Measurements from ENCODE around the gene NCAM2. TPM values are rescaled to one million over a fixed set of nuclear protein-coding genes. Genes with fewer than 3 reads are reported as not detected.

The NCAM2 gene
- total and polyA plus RNA-seq, 2 of the 4 experiments (the other 2 are of a cell fraction): 2.7 to 5.0 TPM

- H3K18ac ChIP-seq (ENCODE audit: low read depth, low read length): no peak overlapping the region
- no peak overlapping the region for H3K9ac ChIP-seq (ENCODE audit: low read depth, low read length)
- H4K5ac ChIP-seq (ENCODE audit: low read depth, low read length): no peak overlapping the region
- no peak overlapping the region for H3K27ac ChIP-seq (ENCODE audit: insufficient read depth, low read length)
- WGBS, 2 experiments (ENCODE audit: extremely low coverage in 2 of 2, insufficient read length in 1 of 2): no CpG with 5 or more reads among the region's 4 CpGs
- no peak overlapping the region for H3K4ac ChIP-seq (ENCODE audit: low read depth, low read length)
- no peak overlapping the region for H2AK5ac ChIP-seq (ENCODE audit: low read depth, low read length)
- POLR2A ChIA-PET (ENCODE audit: unreplicated experiment): interaction anchor here (0.6 kb wide), 1 partner anchor 32 kb away, joined by 3 read pairs; no protein-coding TSS in a partner anchor
- H4K8ac ChIP-seq (ENCODE audit: low read depth in 2 of 2, low read length in 2 of 2): no peak overlapping the region
- dilution Hi-C loops (cut with HindIII; ENCODE audit: low sequenced_read_pairs, unreplicated experiment) (no loop called here), intact Hi-C loops (cut with micrococcal nuclease) (no loop called here), in situ Hi-C loops (cut with MboI; ENCODE audit: low sequenced_read_pairs) (loop anchor here (25.0 kb wide), 2 partner anchors 893 to 1768 kb away; no protein-coding TSS in a partner anchor)
- H2BK5ac ChIP-seq (ENCODE audit: low read depth, low read length, poor library complexity, severe bottlenecking): no peak overlapping the region
- no peak overlapping the region for H3K23ac ChIP-seq (ENCODE audit: low read depth, low read length)
- H2BK20ac ChIP-seq (ENCODE audit: low read depth, low read length): no peak overlapping the region
- H3K27me3 ChIP-seq (ENCODE audit: control insufficient read depth, insufficient read depth, low read length): no peaks in the 10 kb centered on the region
- ATAC-seq (ENCODE audit: low read depth): peak; percentile 53
- H2BK15ac ChIP-seq (ENCODE audit: low read depth, low read length): no peak overlapping the region
- TF ChIP-seq CHD1 (IDR thresholded peaks at IDR 0.05; ENCODE audit: low read depth, low read length): no peak
- TF ChIP-seq NFE2L2 (IDR thresholded peaks at IDR 0.05; ENCODE audit: low read depth, low read length): no peak
- no peak for TF ChIP-seq MXI1 (IDR thresholded peaks at IDR 0.05; ENCODE audit: borderline replicate concordance, low read depth, low read length)
- no peak for TF ChIP-seq CTCF (conservative IDR thresholded peaks at IDR 0.05; ENCODE audit: low read depth, low read length)
- no peak for TF ChIP-seq CEBPB (IDR thresholded peaks at IDR 0.05; ENCODE audit: low read depth, low read length)
- TF ChIP-seq BHLHE40 (IDR thresholded peaks at IDR 0.05; ENCODE audit: low read depth, low read length): no peak
- TF ChIP-seq ELK1 (IDR thresholded peaks at IDR 0.05; ENCODE audit: borderline replicate concordance, low read depth, low read length): no peak
- TF ChIP-seq POLR2A (IDR thresholded peaks at IDR 0.05; ENCODE audit: low read depth, low read length): no peak
- no peak for TF ChIP-seq USF2 (IDR thresholded peaks at IDR 0.05; ENCODE audit: low read depth, low read length)
- TF ChIP-seq FOS (IDR thresholded peaks at IDR 0.05; ENCODE audit: low read depth, low read length): no peak
- no peak for TF ChIP-seq RFX5 (IDR thresholded peaks at IDR 0.05; ENCODE audit: low read depth, low read length)
- no peak for TF ChIP-seq RAD21 (IDR thresholded peaks at IDR 0.05; ENCODE audit: low read length)
- no peak for TF ChIP-seq MAFK (IDR thresholded peaks at IDR 0.05; ENCODE audit: low read depth, low read length)
- TF ChIP-seq MAZ (IDR thresholded peaks at IDR 0.05; ENCODE audit: borderline replicate concordance, low read depth, low read length): no peak
- no peak for TF ChIP-seq SMC3 (IDR thresholded peaks at IDR 0.05; ENCODE audit: low read depth, low read length)
- no peak for TF ChIP-seq RCOR1 (IDR thresholded peaks at IDR 0.05; ENCODE audit: insufficient replicate concordance, low read length)
- H3K14ac ChIP-seq (replicated peaks; ENCODE audit: low read depth, low read length): no peak overlapping the region
- no peak overlapping the region for H3K4me3 ChIP-seq (ENCODE audit: insufficient read depth, low read depth, low read length)
- no peak overlapping the region for H3K4me2 ChIP-seq (ENCODE audit: low read depth, low read length)
- no peaks in the 10 kb centered on the region; the same call in 1 of the 2 replicates for H3K9me1 ChIP-seq (ENCODE audit: insufficient read depth, low read length)
- peak; percentile 21 for DNase-seq
- H3K79me1 ChIP-seq (ENCODE audit: low read depth in 1 of 2, low read length in 2 of 2): no peaks in the 10 kb centered on the region
- no peak overlapping the region for H2AK9ac ChIP-seq (replicated peaks; ENCODE audit: low read depth, low read length, poor library complexity)
- H4K91ac ChIP-seq (ENCODE audit: insufficient read depth, low read depth, low read length): no peak overlapping the region
- no peaks in the 10 kb centered on the region for H3K36me3 ChIP-seq (ENCODE audit: control insufficient read depth, insufficient read depth, low read length)
- no peaks in the 10 kb centered on the region for H4K20me1 ChIP-seq (ENCODE audit: insufficient read depth, low read length)
- CTCF ChIA-PET: interaction anchor here (0.9 to 1.2 kb wide), 2 partner anchors 16 to 27 kb away, joined by 3 to 4 read pairs; no protein-coding TSS in a partner anchor
- no peaks in the 10 kb centered on the region for H3K4me1 ChIP-seq (ENCODE audit: control insufficient read depth, insufficient read depth, low read length)
- no peak overlapping the region for H3K56ac ChIP-seq (ENCODE audit: extremely low read depth, insufficient read depth, low read length)
- no peak overlapping the region for H2BK120ac ChIP-seq (ENCODE audit: low read depth, low read length)
- BruUV-seq (replicated peaks): no TSS peak
- no peak overlapping the region for H2AFZ ChIP-seq (replicated peaks; ENCODE audit: low read length, poor library complexity)
- no peaks in the 10 kb centered on the region for H3K9me3 ChIP-seq (ENCODE audit: control insufficient read depth, insufficient read depth, low read length)
Observed at GRCh38 chr21:21019681-21020080, 21.5 kb downstream of the NCAM2 start.
